ENCODE measurements around the gene SSR1. TPM values are rescaled to one million over a fixed set of nuclear protein-coding genes. Genes with fewer than 3 reads are reported as not detected.

Gene SSR1
- total and polyA plus RNA-seq, 2 of the 13 experiments (the other 11 are each of a cell fraction or from before 2014, with no cell fraction given), result 203 to 243 TPM

DNA sequence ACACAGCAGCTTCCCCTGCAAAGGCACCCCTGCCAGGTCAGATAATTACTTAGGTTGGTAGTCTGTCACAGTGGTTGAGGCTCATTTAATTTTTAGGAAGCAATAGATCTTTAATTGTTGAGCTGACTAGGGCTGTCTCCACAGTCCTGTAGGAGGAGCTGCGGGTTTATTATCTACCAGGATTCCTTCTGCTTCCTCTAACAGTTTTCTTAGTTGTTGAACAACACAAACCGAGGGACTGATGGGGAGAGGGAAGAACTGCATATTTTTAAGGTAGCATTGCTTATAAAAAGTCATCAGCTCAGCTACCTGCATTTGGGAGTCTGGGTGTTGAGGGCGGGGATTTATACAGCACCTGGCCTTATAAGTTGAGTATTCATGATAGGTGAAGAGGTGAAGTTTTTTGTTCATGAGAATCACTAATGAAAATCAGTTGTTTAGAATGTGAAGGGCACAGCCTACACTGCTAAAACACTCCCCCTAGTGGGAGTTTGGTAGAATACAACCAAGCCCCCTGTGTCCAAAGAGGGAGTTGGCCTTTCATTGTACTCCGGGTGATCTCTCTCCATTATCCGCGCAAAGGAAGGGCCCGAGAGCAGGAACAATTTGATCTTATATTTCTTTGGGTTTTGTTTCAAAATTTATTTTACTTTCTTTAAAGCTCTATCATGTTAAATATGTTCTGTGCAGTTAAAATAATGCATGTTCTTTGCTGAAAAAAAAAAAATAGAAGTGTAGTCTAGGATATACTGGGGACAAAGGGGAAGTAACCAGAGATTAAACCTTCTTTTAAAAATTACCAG is 69.6 kb downstream of the SSR1 start (continued):
- TF ChIP-seq ZNF101 (CRISPR knock-in tag; IDR thresholded peaks at IDR 0.05; ENCODE audit: borderline replicate concordance, low read depth), result no peak
- TF ChIP-seq ZNF501 (CRISPR knock-in tag; IDR thresholded peaks at IDR 0.05), result no peak
- no peak for TF ChIP-seq ZNF510 (CRISPR knock-in tag; IDR thresholded peaks at IDR 0.05; ENCODE audit: low read depth)
- TF ChIP-seq ZNF724P (CRISPR knock-in tag; IDR thresholded peaks at IDR 0.05; ENCODE audit: borderline replicate concordance), result no peak
- 0 out of 2 replicates have a peak, but pooled peaks have one; percentile 32 for TF ChIP-seq ZSCAN12 (CRISPR knock-in tag; IDR thresholded peaks at IDR 0.05)
- TF ChIP-seq, protein P1, sequence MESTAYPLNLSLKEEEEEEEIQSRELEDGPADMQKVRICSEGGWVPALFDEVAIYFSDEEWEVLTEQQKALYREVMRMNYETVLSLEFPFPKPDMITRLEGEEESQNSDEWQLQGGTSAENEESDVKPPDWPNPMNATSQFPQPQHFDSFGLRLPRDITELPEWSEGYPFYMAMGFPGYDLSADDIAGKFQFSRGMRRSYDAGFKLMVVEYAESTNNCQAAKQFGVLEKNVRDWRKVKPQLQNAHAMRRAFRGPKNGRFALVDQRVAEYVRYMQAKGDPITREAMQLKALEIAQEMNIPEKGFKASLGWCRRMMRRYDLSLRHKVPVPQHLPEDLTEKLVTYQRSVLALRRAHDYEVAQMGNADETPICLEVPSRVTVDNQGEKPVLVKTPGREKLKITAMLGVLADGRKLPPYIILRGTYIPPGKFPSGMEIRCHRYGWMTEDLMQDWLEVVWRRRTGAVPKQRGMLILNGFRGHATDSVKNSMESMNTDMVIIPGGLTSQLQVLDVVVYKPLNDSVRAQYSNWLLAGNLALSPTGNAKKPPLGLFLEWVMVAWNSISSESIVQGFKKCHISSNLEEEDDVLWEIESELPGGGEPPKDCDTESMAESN (CRISPR knock-in tag; conservative IDR thresholded peaks at IDR 0.05), result no peak
- TF ChIP-seq, protein P2, sequence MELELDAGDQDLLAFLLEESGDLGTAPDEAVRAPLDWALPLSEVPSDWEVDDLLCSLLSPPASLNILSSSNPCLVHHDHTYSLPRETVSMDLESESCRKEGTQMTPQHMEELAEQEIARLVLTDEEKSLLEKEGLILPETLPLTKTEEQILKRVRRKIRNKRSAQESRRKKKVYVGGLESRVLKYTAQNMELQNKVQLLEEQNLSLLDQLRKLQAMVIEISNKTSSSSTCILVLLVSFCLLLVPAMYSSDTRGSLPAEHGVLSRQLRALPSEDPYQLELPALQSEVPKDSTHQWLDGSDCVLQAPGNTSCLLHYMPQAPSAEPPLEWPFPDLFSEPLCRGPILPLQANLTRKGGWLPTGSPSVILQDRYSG (CRISPR knock-in tag; IDR thresholded peaks at IDR 0.05), result no peak
- no peak for TF ChIP-seq ZNF629 (CRISPR knock-in tag; conservative IDR thresholded peaks at IDR 0.05)
- TF ChIP-seq SETDB1 (CRISPR knock-in tag; IDR thresholded peaks at IDR 0.05; ENCODE audit: borderline replicate concordance), result no peak
- TF ChIP-seq, protein P3, sequence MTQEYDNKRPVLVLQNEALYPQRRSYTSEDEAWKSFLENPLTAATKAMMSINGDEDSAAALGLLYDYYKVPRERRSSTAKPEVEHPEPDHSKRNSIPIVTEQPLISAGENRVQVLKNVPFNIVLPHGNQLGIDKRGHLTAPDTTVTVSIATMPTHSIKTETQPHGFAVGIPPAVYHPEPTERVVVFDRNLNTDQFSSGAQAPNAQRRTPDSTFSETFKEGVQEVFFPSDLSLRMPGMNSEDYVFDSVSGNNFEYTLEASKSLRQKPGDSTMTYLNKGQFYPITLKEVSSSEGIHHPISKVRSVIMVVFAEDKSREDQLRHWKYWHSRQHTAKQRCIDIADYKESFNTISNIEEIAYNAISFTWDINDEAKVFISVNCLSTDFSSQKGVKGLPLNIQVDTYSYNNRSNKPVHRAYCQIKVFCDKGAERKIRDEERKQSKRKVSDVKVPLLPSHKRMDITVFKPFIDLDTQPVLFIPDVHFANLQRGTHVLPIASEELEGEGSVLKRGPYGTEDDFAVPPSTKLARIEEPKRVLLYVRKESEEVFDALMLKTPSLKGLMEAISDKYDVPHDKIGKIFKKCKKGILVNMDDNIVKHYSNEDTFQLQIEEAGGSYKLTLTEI (CRISPR knock-in tag; conservative IDR thresholded peaks at IDR 0.05), result no peak
- no peak for TF ChIP-seq ZNF550 (CRISPR knock-in tag; IDR thresholded peaks at IDR 0.05; ENCODE audit: borderline replicate concordance)
- TF ChIP-seq, protein P4, sequence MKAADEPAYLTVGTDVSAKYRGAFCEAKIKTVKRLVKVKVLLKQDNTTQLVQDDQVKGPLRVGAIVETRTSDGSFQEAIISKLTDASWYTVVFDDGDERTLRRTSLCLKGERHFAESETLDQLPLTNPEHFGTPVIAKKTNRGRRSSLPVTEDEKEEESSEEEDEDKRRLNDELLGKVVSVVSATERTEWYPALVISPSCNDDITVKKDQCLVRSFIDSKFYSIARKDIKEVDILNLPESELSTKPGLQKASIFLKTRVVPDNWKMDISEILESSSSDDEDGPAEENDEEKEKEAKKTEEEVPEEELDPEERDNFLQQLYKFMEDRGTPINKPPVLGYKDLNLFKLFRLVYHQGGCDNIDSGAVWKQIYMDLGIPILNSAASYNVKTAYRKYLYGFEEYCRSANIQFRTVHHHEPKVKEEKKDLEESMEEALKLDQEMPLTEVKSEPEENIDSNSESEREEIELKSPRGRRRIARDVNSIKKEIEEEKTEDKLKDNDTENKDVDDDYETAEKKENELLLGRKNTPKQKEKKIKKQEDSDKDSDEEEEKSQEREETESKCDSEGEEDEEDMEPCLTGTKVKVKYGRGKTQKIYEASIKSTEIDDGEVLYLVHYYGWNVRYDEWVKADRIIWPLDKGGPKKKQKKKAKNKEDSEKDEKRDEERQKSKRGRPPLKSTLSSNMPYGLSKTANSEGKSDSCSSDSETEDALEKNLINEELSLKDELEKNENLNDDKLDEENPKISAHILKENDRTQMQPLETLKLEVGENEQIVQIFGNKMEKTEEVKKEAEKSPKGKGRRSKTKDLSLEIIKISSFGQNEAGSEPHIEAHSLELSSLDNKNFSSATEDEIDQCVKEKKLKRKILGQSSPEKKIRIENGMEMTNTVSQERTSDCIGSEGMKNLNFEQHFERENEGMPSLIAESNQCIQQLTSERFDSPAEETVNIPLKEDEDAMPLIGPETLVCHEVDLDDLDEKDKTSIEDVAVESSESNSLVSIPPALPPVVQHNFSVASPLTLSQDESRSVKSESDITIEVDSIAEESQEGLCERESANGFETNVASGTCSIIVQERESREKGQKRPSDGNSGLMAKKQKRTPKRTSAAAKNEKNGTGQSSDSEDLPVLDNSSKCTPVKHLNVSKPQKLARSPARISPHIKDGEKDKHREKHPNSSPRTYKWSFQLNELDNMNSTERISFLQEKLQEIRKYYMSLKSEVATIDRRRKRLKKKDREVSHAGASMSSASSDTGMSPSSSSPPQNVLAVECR (CRISPR knock-in tag; IDR thresholded peaks at IDR 0.05; ENCODE audit: borderline replicate concordance), result no peak
- TF ChIP-seq, protein P5, sequence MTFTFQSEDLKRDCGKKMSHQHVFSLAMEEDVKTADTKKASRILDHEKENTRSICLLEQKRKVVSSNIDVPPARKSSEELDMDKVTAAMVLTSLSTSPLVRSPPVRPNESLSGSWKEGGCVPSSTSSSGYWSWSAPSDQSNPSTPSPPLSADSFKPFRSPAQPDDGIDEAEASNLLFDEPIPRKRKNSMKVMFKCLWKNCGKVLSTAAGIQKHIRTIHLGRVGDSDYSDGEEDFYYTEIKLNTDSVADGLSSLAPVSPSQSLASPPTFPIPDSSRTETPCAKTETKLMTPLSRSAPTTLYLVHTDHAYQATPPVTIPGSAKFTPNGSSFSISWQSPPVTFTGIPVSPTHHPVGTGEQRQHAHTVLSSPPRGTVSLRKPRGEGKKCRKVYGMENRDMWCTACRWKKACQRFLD (CRISPR knock-in tag; IDR thresholded peaks at IDR 0.05; ENCODE audit: borderline replicate concordance), result no peak
- TF ChIP-seq, protein P6, sequence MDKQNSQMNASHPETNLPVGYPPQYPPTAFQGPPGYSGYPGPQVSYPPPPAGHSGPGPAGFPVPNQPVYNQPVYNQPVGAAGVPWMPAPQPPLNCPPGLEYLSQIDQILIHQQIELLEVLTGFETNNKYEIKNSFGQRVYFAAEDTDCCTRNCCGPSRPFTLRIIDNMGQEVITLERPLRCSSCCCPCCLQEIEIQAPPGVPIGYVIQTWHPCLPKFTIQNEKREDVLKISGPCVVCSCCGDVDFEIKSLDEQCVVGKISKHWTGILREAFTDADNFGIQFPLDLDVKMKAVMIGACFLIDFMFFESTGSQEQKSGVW (CRISPR knock-in tag; IDR thresholded peaks at IDR 0.05; ENCODE audit: borderline replicate concordance), result no peak
- no peak for TF ChIP-seq PHF21A (CRISPR knock-in tag; IDR thresholded peaks at IDR 0.05)
- TF ChIP-seq ELF4 (CRISPR knock-in tag; IDR thresholded peaks at IDR 0.05; ENCODE audit: borderline replicate concordance), result peak; percentile 68; the same call in 1 of the 2 replicates
